ENCODE data around the gene TRIM17.

GRCh38 chr1:228457396-228458176 lies 40.9 kb upstream of the TRIM17 start:
- TF ChIP-seq ZBTB17 (tag by site-specific recombination; IDR thresholded peaks at IDR 0.05) = peak; percentile 94
- TF ChIP-seq, protein P1, sequence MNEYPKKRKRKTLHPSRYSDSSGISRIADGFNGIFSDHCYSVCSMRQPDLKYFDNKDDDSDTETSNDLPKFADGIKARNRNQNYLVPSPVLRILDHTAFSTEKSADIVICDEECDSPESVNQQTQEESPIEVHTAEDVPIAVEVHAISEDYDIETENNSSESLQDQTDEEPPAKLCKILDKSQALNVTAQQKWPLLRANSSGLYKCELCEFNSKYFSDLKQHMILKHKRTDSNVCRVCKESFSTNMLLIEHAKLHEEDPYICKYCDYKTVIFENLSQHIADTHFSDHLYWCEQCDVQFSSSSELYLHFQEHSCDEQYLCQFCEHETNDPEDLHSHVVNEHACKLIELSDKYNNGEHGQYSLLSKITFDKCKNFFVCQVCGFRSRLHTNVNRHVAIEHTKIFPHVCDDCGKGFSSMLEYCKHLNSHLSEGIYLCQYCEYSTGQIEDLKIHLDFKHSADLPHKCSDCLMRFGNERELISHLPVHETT (tag by site-specific recombination; IDR thresholded peaks at IDR 0.05) = peak; percentile 91
- TF ChIP-seq, protein P2, sequence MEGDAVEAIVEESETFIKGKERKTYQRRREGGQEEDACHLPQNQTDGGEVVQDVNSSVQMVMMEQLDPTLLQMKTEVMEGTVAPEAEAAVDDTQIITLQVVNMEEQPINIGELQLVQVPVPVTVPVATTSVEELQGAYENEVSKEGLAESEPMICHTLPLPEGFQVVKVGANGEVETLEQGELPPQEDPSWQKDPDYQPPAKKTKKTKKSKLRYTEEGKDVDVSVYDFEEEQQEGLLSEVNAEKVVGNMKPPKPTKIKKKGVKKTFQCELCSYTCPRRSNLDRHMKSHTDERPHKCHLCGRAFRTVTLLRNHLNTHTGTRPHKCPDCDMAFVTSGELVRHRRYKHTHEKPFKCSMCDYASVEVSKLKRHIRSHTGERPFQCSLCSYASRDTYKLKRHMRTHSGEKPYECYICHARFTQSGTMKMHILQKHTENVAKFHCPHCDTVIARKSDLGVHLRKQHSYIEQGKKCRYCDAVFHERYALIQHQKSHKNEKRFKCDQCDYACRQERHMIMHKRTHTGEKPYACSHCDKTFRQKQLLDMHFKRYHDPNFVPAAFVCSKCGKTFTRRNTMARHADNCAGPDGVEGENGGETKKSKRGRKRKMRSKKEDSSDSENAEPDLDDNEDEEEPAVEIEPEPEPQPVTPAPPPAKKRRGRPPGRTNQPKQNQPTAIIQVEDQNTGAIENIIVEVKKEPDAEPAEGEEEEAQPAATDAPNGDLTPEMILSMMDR (tag by site-specific recombination; IDR thresholded peaks at IDR 0.05) = peak; percentile 99
- no peak for TF ChIP-seq ZNF571 (tag by site-specific recombination; IDR thresholded peaks at IDR 0.05)
- TF ChIP-seq ZNF362 (tag by site-specific recombination; IDR thresholded peaks at IDR 0.05) = peak; percentile 90

Data from HEK293 (cell line).